Chondrocyte (in vitro differentiated cells): ENCODE measurements around the gene EXOC3L4. TPM values are rescaled to one million over a fixed set of nuclear protein-coding genes. Genes with fewer than 3 reads are reported as not detected.

Experiments
- DNase-seq: peaks from one replicate; pipeline ENCODE4 v3.0.0; 2021; ENCODE audit warnings: mixed read lengths, low spot score
- H3K27ac Mint-ChIP-seq: one replicate; pipeline ENCODE4 v1.8.0; 2021; ENCODE audit warnings: mild to moderate bottlenecking, moderate library complexity, mixed read lengths; ENCODE audit not compliant: unreplicated experiment
- H3K27me3 Mint-ChIP-seq: 2 replicates; pipeline ENCODE4 v1.8.0; 2021; ENCODE audit warnings: low read depth, mixed read lengths
- H3K36me3 Mint-ChIP-seq: 2 replicates; pipeline ENCODE4 v1.8.0; 2021; ENCODE audit warnings: low read depth, mixed read lengths
- H3K4me1 Mint-ChIP-seq: 2 replicates; pipeline ENCODE4 v1.8.0; 2021; ENCODE audit warnings: low read depth, mild to moderate bottlenecking, mixed read lengths
- H3K4me3 Mint-ChIP-seq: one replicate; pipeline ENCODE4 v1.8.0; 2021; ENCODE audit warnings: mild to moderate bottlenecking, moderate library complexity, mixed read lengths; ENCODE audit not compliant: unreplicated experiment
- H3K9me3 Mint-ChIP-seq: 2 replicates; pipeline ENCODE4 v1.8.0; 2021; ENCODE audit warnings: low read depth, mixed read lengths
- total RNA-seq: library from RNA; stranded (reverse); gene quantifications from 3 replicates; pipeline ENCODE4 v1.2.1, GENCODE V29; 2021
- TF ChIP-seq, protein P1 (sequence below): fragments of 200-600 bp; sonication (generic); IDR thresholded peaks from 2 replicates; pipeline ENCODE4 v1.5.0; 2021; ENCODE audit warnings: antibody characterized with exemption, mild to moderate bottlenecking, moderate library complexity

The EXOC3L4 gene
- total RNA-seq, 1 donor from 2014 or later, result not detected

GRCh38 chr14:103104654-103105452, 10.3 kb downstream of the EXOC3L4 start:
- no peaks in the 10 kb centered on the region for H3K9me3 Mint-ChIP-seq
- TF ChIP-seq, protein P1, sequence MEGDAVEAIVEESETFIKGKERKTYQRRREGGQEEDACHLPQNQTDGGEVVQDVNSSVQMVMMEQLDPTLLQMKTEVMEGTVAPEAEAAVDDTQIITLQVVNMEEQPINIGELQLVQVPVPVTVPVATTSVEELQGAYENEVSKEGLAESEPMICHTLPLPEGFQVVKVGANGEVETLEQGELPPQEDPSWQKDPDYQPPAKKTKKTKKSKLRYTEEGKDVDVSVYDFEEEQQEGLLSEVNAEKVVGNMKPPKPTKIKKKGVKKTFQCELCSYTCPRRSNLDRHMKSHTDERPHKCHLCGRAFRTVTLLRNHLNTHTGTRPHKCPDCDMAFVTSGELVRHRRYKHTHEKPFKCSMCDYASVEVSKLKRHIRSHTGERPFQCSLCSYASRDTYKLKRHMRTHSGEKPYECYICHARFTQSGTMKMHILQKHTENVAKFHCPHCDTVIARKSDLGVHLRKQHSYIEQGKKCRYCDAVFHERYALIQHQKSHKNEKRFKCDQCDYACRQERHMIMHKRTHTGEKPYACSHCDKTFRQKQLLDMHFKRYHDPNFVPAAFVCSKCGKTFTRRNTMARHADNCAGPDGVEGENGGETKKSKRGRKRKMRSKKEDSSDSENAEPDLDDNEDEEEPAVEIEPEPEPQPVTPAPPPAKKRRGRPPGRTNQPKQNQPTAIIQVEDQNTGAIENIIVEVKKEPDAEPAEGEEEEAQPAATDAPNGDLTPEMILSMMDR, result peak; percentile 99
- H3K27ac Mint-ChIP-seq, result no peak overlapping the region
- H3K27me3 Mint-ChIP-seq, result no peaks in the 10 kb centered on the region
- no peaks in the 10 kb centered on the region for H3K36me3 Mint-ChIP-seq
- H3K4me1 Mint-ChIP-seq, result peaks cover 6% of the 10 kb centered on the region
- H3K4me3 Mint-ChIP-seq, result no peak overlapping the region
- DNase-seq, result no peak

GRCh38 chr14:103105580-103106150, 11.1 kb downstream of the EXOC3L4 start:
- no peak overlapping the region for H3K27ac Mint-ChIP-seq
- no peak for DNase-seq
- no peak overlapping the region for H3K4me3 Mint-ChIP-seq
- H3K4me1 Mint-ChIP-seq, result peaks cover 14% of the 10 kb centered on the region
- H3K9me3 Mint-ChIP-seq, result no peaks in the 10 kb centered on the region
- TF ChIP-seq, protein P1, result no peak
- H3K36me3 Mint-ChIP-seq, result no peaks in the 10 kb centered on the region
- H3K27me3 Mint-ChIP-seq, result no peaks in the 10 kb centered on the region

GRCh38 chr14:103107455-103107854, 12.9 kb downstream of the EXOC3L4 start:
- no peak overlapping the region for H3K4me3 Mint-ChIP-seq
- no peaks in the 10 kb centered on the region for H3K27me3 Mint-ChIP-seq
- TF ChIP-seq, protein P1, result no peak
- no peaks in the 10 kb centered on the region for H3K36me3 Mint-ChIP-seq
- no peak overlapping the region for H3K27ac Mint-ChIP-seq
- peaks cover 19% of the 10 kb centered on the region for H3K4me1 Mint-ChIP-seq
- no peaks in the 10 kb centered on the region for H3K9me3 Mint-ChIP-seq
- DNase-seq, result no peak

DNA sequence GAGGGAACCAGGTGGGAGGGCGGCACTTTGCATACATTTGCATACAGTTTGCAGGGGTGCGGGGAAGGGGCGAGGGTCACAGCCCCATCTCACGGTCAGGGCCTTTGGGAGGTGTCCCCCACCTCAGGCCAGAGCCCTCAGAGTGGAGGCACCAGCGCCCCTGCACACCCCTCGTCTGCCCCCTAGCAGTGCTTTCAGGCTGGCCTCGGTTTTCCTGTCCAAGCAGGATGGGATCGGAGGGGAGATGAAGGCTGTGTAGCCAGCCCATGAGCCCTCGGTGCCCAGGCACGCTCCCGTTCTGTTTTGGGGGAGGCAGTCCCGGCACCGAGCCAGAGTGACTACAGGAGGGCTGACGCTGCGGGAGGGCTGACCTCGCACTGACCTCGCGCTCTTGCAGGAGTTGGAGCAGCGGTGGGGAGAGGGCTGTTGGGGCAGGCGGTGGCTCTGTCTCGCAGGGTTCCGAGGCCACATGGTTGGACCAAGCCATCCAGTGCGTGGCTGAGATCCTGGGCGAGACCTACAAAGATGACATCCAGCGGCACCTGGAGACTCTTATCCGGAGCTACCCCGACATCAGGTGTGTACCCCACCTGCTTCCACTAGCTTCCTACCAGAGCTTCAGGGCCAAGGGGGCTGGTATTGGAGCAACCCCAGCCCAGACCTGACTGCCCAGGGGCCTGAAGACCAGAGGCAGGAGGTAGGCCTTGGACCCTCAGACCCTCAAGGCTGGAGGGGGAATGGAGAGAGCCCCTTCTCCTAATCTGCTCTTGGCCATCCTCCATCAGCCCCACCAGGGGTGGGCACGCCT, 13.6 kb downstream of the EXOC3L4 start:
- H3K4me3 Mint-ChIP-seq, result no peak overlapping the region
- peaks cover 19% of the 10 kb centered on the region for H3K4me1 Mint-ChIP-seq
- no peaks in the 10 kb centered on the region for H3K9me3 Mint-ChIP-seq
- no peak overlapping the region for H3K27ac Mint-ChIP-seq
- no peak for DNase-seq
- TF ChIP-seq, protein P1, result no peak
- H3K27me3 Mint-ChIP-seq, result no peaks in the 10 kb centered on the region
- H3K36me3 Mint-ChIP-seq, result no peaks in the 10 kb centered on the region

- Mint-ChIP-seq H3K4me3 (no peak overlapping the region), H3K27me3 (no peaks in the 10 kb centered on the region), H3K27ac (no peak overlapping the region), H3K36me3 (no peaks in the 10 kb centered on the region), H3K9me3 (no peaks in the 10 kb centered on the region), H3K4me1 (peaks cover 19% of the 10 kb centered on the region)
- TF ChIP-seq, protein P1, result no peak
- DNase-seq, result no peak
These were observed 14.3 kb downstream of the EXOC3L4 start for GRCh38 chr14:103108749-103109207.
